DMS114 treated with DMSO at 0.1 percent for 48 hours (cell line): ENCODE measurements around the gene DPP7.

Experiments used
- DNase-seq: peaks from one replicate; lab custom pipeline; 2025; ENCODE audit not compliant: unreplicated experiment; lab: John Stamatoyannopoulos, UW

Gene DPP7

DNA sequence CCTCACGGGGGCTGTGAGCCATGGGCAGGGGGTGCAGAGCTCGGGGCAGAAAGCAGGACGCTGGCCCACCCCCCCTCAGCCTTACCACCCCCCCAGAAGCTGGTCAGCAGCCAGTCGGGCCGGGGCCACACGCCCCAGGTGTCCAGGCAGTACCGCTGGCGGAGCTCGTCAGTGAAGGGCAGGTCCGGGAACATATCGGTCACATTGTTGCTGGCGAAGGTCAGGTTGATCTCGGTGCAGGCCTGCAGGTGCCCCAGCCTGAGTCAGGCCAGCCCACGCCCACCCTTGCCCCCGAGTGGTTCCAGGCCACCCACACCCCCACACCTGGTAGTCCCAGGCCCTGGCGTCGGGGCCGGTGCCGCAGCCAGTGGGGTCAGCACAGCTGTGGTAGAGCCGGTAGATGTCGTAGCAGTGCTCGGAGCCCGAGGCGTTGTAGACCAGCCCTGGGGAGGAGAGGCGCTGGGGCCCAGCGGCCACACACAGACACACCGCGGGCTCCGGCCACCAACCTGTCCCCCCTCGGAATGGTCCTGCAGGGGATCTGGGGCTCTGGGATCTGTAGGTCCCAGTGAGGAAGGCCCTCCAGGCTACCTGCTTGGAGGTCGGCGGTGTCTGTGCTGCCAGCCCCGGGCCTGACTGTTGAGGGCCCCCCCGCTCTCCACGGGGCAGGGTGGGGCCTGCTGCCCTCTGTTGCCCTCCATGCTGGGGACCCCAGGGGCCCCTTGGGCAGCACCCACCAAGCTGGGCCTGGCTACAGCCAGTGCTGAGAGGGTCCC lies 2.6 kb downstream of the DPP7 start:
- no peak for DNase-seq

- no peak for DNase-seq
Observed at GRCh38 chr9:137110911-137111787, 3.4 kb downstream of the DPP7 start.

- DNase-seq: no peak
Observed at GRCh38 chr9:137110147-137110910, 4.2 kb downstream of the DPP7 start.

DNA sequence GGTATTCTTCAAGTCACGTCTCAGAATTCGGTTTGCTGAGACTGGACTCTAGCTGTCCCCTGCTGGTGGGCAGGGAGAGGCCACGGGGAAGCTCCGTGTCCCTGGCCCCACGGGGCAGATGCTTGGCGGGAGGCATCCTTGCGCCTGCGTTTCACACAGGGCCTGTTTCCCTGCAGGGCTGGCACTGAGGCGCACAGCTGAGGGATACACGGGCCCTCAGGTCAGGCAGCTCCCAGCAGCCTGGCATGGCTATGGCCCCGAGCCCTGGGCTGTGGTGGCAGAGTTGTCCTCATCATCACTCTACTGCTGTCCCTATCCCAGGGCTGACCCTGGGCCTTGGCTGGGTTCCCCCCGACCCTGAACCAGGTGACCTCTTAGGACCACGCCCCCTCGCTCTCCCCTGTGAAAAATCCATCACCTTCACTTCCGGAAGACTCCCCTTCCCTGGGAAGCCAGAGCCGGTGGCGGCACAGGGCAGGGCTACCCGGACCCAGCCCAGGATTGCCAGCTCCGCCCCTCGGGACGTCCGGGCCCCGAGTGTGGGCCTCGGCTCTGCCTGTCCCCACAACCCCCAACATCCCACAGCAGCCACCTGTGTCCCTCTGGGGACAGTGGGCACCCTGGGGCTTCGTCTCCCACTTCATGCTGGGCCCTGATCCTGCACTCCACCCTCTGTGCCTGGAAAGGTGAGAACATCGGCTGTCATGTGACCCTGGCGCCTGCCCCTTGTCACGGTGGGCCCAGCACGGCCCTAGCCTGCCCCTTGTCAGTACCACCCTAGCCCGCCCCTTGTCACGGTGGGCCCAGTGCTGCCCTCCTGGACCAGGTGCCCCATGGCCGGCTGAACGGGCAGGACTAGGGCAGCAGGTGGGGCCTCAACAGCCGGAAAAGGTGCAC lies 5.0 kb downstream of the DPP7 start:
- DNase-seq: no peak

- no peak for DNase-seq
Observed at GRCh38 chr9:137108608-137109249, 5.8 kb downstream of the DPP7 start.

DNA sequence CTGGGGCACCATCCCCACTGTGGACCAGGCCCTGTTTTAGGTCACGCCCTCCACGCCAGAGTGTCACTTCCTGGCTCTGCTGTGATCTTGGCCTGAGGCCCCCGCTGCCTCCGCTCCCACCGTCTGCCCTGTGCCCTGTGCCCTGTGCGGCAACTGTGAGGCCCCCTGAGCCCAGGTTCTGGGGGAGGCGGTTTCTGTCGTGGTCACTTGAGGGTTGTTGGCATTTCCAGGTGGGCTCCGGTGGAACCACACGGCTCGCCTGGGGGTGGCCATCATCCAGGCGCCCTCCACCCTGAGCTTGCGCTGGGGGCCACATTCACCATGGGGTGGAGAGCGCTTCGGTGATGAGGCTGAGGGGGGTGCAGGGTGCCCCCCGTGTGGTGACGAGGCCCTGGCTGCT lies 6.6 kb downstream of the DPP7 start:
- no peak for DNase-seq

DNA sequence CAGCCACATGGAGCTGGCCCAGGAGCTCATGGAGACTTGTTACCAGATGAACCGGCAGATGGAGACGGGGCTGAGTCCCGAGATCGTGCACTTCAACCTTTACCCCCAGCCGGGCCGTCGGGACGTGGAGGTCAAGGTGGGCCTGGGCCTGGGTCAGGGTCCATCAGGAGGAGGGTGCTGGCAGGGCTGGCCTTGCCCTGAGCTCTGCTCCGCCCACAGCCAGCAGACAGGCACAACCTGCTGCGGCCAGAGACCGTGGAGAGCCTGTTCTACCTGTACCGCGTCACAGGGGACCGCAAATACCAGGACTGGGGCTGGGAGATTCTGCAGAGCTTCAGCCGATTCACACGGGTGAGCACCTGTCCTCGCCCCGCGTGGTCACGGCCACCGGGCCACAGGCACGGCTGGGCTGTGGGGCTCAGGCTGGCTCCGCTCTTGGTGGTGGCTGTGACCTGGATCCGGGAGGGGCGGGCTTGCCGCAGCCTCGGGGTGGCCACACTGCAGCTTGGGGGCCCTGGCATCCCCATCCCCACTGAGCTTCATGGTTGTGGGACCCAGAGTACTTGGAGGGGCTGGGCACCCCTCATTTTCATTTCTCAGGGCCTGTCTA lies 7.1 kb downstream of the DPP7 start:
- no peak for DNase-seq

DNA sequence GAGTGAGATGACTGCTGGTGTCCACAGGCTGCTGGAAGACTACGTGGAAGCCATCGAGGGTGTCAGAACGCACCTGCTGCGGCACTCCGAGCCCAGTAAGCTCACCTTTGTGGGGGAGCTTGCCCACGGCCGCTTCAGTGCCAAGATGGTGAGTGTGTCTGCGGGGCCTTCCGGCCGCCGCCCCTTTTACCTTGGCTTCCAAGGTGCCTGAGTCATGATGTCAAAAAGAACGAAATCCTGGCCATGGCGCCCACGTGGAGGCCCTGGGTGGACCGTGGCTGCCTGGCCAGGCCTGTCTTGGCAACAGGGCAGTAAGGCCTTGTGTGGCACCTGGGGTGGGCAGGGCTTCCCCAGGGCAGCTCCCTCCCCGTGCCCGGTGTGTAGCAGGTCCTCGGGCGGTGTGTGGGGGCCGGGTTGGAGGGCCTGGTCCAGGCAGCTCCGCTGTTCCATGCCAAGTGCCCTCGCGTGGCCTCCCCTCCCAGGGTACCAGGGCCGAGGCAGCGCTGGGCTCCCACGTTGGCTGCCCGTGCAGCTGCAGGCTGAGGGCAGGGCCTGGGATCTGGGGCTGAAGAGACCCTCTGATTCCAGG lies 7.8 kb downstream of the DPP7 start:
- DNase-seq: no peak

- DNase-seq: no peak
Observed at GRCh38 chr9:137105814-137106661, 8.5 kb downstream of the DPP7 start.

DNA sequence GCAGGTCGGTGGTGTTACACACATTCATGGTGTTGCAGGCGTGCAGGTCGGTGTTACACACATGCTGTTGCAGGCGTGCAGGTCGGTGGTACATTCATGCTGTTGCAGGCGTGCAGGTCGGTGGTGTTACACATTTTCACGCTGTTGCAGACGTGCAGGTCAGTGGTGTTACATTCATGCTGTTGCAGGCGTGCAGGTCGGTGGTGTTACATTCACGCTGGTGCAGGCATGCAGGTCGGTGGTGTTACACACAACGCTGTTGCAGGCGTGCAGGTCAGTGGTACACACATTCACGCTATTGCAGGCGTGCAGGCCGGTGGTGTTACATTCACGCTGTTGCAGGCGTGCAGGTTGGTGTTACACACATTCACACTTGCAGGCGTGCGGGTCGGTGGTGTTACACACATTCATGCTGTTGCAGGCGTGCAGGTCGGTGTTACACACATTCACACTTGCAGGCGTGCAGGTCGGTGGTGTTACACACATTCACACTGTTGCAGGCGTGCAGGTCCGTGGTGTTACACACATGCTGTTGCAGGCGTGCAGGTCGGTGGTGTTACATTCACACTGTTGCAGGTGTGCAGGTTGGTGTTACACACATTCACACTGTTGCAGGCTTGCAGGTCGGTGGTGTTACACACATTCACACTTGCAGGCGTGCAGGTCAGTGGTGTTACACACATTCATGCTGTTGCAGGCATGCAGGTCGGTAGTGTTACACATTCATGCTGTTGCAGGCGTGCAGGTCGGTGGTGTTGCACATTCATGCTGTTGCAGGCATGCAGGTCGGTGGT lies 11.1 kb downstream of the DPP7 start:
- no peak for DNase-seq

GRCh38 chr9:137099231-137099630 lies 15.3 kb downstream of the DPP7 start:
- no peak for DNase-seq

DNA sequence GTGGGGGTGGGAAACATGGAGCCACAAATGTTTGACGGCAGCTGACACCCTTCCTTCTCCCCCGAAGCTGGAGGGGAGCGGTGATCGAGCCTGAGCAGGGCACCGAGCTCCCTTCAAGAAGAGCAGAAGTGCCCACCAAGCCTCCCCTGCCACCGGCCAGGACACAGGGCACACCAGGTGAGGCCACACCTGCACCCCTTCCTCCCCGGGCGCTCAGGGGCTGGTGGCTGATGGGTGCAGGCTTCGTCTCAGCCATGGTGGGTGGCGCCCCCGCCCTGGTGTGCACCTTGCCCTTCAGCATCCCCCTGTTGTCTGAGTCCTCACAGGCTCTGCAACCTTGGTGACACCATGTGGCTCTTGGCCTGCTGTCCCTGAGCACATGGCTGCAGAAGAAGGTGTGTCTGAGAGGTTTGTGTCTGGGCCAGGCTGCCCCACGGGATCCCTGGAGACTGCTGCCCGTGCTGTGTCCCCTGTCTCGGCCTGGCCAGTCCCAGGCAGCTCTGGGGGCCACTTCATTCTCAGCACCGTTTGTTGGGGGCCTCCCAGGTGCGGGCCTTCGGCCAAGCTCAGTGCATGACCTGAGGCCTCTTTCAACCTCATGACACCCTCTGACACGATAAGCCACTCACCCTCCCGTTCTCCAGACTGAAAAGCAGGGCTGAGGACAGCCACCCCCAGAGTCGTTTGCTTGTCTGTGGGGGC lies 16.6 kb downstream of the DPP7 start:
- DNase-seq: no peak

GRCh38 chr9:137096785-137097546 lies 17.6 kb downstream of the DPP7 start:
- DNase-seq: no peak

GRCh38 chr9:137095664-137096517 lies 18.6 kb downstream of the DPP7 start:
- DNase-seq: no peak

- no peak for DNase-seq
Observed at GRCh38 chr9:137089232-137089947, 25.1 kb downstream of the DPP7 start.
